DOHH2 (cell line): ENCODE data around the gene TCIRG1.
"Not testable (repeated sequence)": the region's sequence is repeated elsewhere in the genome, so short reads cannot be mapped to it uniquely, and the experiment has no call there.

ENCODE experiments used
- H3F3A ChIP-seq: fragments of 200-600 bp; sonication (generic), shearing (Covaris generic); 2 replicates; pipeline ENCODE4 v1.6.0; 2016; ENCODE audit warnings: antibody characterized with exemption, mild to moderate bottlenecking; ENCODE audit not compliant: control insufficient read depth, insufficient read depth
- H3K27ac ChIP-seq: fragments of 200-600 bp; sonication (generic); 2 replicates; pipeline ENCODE4 v1.5.1; 2014; ENCODE audit warnings: low read depth, mild to moderate bottlenecking, low read length, moderate library complexity
- H3K27me3 ChIP-seq: fragments of 200-600 bp; sonication (generic); 2 replicates; pipeline ENCODE4 v1.6.1; 2014; ENCODE audit warnings: mild to moderate bottlenecking, low read length, mixed read lengths; ENCODE audit not compliant: control insufficient read depth
- H3K36me3 ChIP-seq: fragments of 200-600 bp; sonication (generic); 2 replicates; pipeline ENCODE4 v1.6.1; 2014; ENCODE audit warnings: mild to moderate bottlenecking, low read length, moderate library complexity, mixed read lengths; ENCODE audit not compliant: control insufficient read depth
- H3K4me1 ChIP-seq: fragments of 200-600 bp; sonication (generic); 2 replicates; pipeline ENCODE4 v1.6.1; 2014; ENCODE audit warnings: mild to moderate bottlenecking, low read length, mixed read lengths; ENCODE audit not compliant: control insufficient read depth
- H3K4me2 ChIP-seq: fragments of 200-600 bp; sonication (generic); 2 replicates; pipeline ENCODE4 v1.6.0; 2014; ENCODE audit warnings: mild to moderate bottlenecking, low read length, moderate library complexity
- H3K4me3 ChIP-seq: fragments of 200-600 bp; sonication (generic); 2 replicates; pipeline ENCODE4 v1.5.1; 2014; ENCODE audit warnings: mild to moderate bottlenecking, low read length, mixed read lengths
- H3K79me2 ChIP-seq: fragments of 200-600 bp; sonication (generic); 2 replicates; pipeline ENCODE4 v1.6.1; 2014; ENCODE audit warnings: mild to moderate bottlenecking, low read length, mixed read lengths; ENCODE audit not compliant: control insufficient read depth
- H3K9me2 ChIP-seq: fragments of 200-600 bp; sonication (generic); replicated peaks from 2 replicates; pipeline ENCODE4 v1.6.1; 2014; ENCODE audit warnings: mild to moderate bottlenecking, low read length, mixed read lengths; ENCODE audit not compliant: control insufficient read depth
- H3K9me3 ChIP-seq: fragments of 200-600 bp; sonication (generic); 2 replicates; pipeline ENCODE4 v1.6.1; 2014; ENCODE audit warnings: antibody characterized with exemption, low read length, mixed read lengths; ENCODE audit not compliant: control insufficient read depth, insufficient read depth
- H4K20me1 ChIP-seq: fragments of 200-600 bp; sonication (generic); 2 replicates; pipeline ENCODE4 v1.6.0; 2014; ENCODE audit warnings: low read depth, mild to moderate bottlenecking, antibody characterized with exemption, low read length, moderate library complexity; ENCODE audit not compliant: control insufficient read depth, insufficient read depth
- CTCF ChIP-seq: fragments of 200-600 bp; sonication (generic); IDR thresholded peaks from one replicate; pipeline ENCODE4 v1.5.1; 2014; ENCODE audit warnings: antibody characterized with exemption, mild to moderate bottlenecking, low read depth, low read length; ENCODE audit not compliant: poor library complexity, severe bottlenecking
- EZH2phosphoT487 ChIP-seq: fragments of 200-600 bp; sonication (generic); IDR thresholded peaks from 2 replicates; pipeline ENCODE4 v1.6.1; 2017; ENCODE audit warnings: borderline replicate concordance, mild to moderate bottlenecking, antibody characterized with exemption, low read length, moderate library complexity, mixed read lengths

Gene TCIRG1

GRCh38 chr11:68090287-68090686 lies 51.5 kb downstream of the TCIRG1 start:
- H4K20me1 ChIP-seq, result no peaks in the 10 kb centered on the region
- no peaks in the 10 kb centered on the region for H3K9me3 ChIP-seq
- no peaks in the 10 kb centered on the region for H3F3A ChIP-seq
- H3K4me3 ChIP-seq, result no peak overlapping the region
- peaks cover 17% of the 10 kb centered on the region for H3K4me1 ChIP-seq
- no peaks in the 10 kb centered on the region for H3K27me3 ChIP-seq
- no peaks in the 10 kb centered on the region for H3K79me2 ChIP-seq
- H3K4me2 ChIP-seq, result peak overlapping the region; percentile 38
- TF ChIP-seq CTCF (no peak), EZH2phosphoT487 (no peak)
- no peaks in the 10 kb centered on the region; the same call in 1 of the 2 replicates for H3K36me3 ChIP-seq
- no peaks in the 10 kb centered on the region for H3K9me2 ChIP-seq
- H3K27ac ChIP-seq, result no peak overlapping the region

DNA sequence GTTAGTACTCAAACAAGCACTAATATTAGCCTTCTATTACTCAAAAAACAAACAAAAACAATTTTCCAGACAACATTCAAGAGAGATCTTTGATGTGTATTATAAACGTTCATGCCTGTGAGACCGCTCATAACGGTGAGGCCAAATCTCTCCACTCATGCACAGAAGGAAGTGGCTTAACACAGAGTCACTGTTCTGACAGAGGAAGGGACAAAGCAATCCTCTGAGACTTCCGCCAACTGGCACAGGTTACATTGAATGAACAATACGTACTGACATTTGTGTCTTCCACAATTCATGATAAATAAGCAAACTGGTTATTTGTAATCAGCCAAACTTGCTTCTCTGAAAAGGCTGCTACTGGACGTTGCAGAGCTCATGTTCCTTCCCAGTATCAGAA lies 51.9 kb downstream of the TCIRG1 start:
- Histone ChIP-seq H3K4me3 (no peak overlapping the region), H3F3A (no peaks in the 10 kb centered on the region), H3K27ac (no peak overlapping the region), H4K20me1 (no peaks in the 10 kb centered on the region), H3K4me1 (peaks cover 17% of the 10 kb centered on the region), H3K79me2 (no peaks in the 10 kb centered on the region), H3K27me3 (no peaks in the 10 kb centered on the region), H3K4me2 (peak overlapping the region; percentile 38), H3K9me2 (no peaks in the 10 kb centered on the region), H3K9me3 (no peaks in the 10 kb centered on the region), H3K36me3 (no peaks in the 10 kb centered on the region; the same call in 1 of the 2 replicates)
- TF ChIP-seq CTCF (no peak), EZH2phosphoT487 (no peak)

GRCh38 chr11:68092411-68092810 lies 53.6 kb downstream of the TCIRG1 start:
- H3K9me2 ChIP-seq, result no peaks in the 10 kb centered on the region
- no peak overlapping the region for H3K4me2 ChIP-seq
- no peak overlapping the region for H3K4me3 ChIP-seq
- peaks cover 17% of the 10 kb centered on the region for H3K4me1 ChIP-seq
- H3K79me2 ChIP-seq, result no peaks in the 10 kb centered on the region
- no peak overlapping the region for H3K27ac ChIP-seq
- H3K27me3 ChIP-seq, result no peaks in the 10 kb centered on the region
- TF ChIP-seq EZH2phosphoT487 (no peak), CTCF (no peak)
- H3K36me3 ChIP-seq, result no peaks in the 10 kb centered on the region; the same call in none of the 2 replicates
- H4K20me1 ChIP-seq, result no peaks in the 10 kb centered on the region
- no peaks in the 10 kb centered on the region for H3K9me3 ChIP-seq
- no peaks in the 10 kb centered on the region for H3F3A ChIP-seq

DNA sequence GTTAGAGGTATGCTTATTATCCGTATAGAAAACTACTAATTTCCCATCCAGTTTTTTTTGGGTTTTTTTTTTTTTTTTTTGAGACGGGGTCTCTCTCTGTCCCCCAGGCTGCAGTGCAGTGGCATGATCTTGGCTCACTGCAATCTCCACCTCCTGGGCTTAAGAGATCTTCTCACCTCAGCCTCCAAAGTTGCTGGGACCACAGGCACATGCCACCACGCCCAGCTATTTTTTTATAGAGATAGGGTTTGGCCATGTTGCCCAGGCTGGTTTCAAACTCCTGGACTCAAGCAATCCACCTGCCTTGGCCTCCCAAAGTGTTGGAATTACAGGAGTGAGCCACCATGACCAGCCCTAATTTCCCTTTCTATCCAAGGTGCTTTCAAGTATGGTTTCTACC lies 54.1 kb downstream of the TCIRG1 start:
- not testable (repeated sequence) for H3K27me3 ChIP-seq, H3K36me3 ChIP-seq, H3K27ac ChIP-seq, H3K9me3 ChIP-seq, H3F3A ChIP-seq, H3K4me2 ChIP-seq, H3K9me2 ChIP-seq, H3K79me2 ChIP-seq, H4K20me1 ChIP-seq, H3K4me3 ChIP-seq
- H3K4me1 ChIP-seq, result peaks cover 17% of the 10 kb centered on the region
